Panc1 (cell line): Measurements from ENCODE around the gene PGM2.

ENCODE experiments used
- CTCF ChIP-seq: fragments of 450-650 bp; IDR thresholded peaks from 2 replicates; pipeline ENCODE4 v1.5.1; 2017; ENCODE audit warnings: mild to moderate bottlenecking
- POLR2AphosphoS5 ChIP-seq: IDR thresholded peaks from 2 replicates; pipeline ENCODE4 v1.6.1; 2012; ENCODE audit warnings: mild to moderate bottlenecking, low read depth, low read length, moderate library complexity

GRCh38 chr4:37779896-37780295 lies 46.6 kb upstream of the PGM2 start:
- TF ChIP-seq CTCF (no peak), POLR2AphosphoS5 (no peak)
